ENCODE results near the gene EHMT1. TPM values are rescaled to one million over a fixed set of nuclear protein-coding genes. Genes with fewer than 3 reads are reported as not detected.

Gene EHMT1
- total RNA-seq, 1 donor from 2014 or later: 159 TPM

GRCh38 chr9:137837345-137838278 lies 218.8 kb downstream of the EHMT1 start:
- no peak for TF ChIP-seq CTCF (IDR thresholded peaks at IDR 0.05; ENCODE audit: unreplicated experiment)
- Mint-ChIP-seq H3K27ac (no peak overlapping the region), H3K9me3 (ENCODE audit: low read depth) (peaks cover 9% of the 10 kb centered on the region), H3K27me3 (no peaks in the 10 kb centered on the region), H3K4me1 (ENCODE audit: low read depth) (no peaks in the 10 kb centered on the region), H3K36me3 (ENCODE audit: insufficient read depth) (peaks cover 25% of the 10 kb centered on the region), H3K4me3 (ENCODE audit: low read depth) (no peak overlapping the region)
- DNase-seq (ENCODE audit: low spot score, unreplicated experiment): no peak

- TF ChIP-seq CTCF (IDR thresholded peaks at IDR 0.05; ENCODE audit: unreplicated experiment): no peak
Measured at GRCh38 chr9:137838576-137838975, 219.8 kb downstream of the EHMT1 start.

GRCh38 chr9:137843355-137843754 lies 224.6 kb downstream of the EHMT1 start:
- no peak for TF ChIP-seq CTCF (IDR thresholded peaks at IDR 0.05; ENCODE audit: unreplicated experiment)
- Mint-ChIP-seq H3K27me3 (no peaks in the 10 kb centered on the region), H3K4me1 (ENCODE audit: low read depth) (no peaks in the 10 kb centered on the region), H3K9me3 (ENCODE audit: low read depth) (peaks cover 9% of the 10 kb centered on the region), H3K36me3 (ENCODE audit: insufficient read depth) (peaks cover 17% of the 10 kb centered on the region), H3K27ac (no peak overlapping the region), H3K4me3 (ENCODE audit: low read depth) (no peak overlapping the region)
- DNase-seq (ENCODE audit: low spot score, unreplicated experiment): no peak

More at GRCh38 chr9:137838576-137838975, 219.8 kb downstream of the EHMT1 start:
- Mint-ChIP-seq H3K4me1 (ENCODE audit: low read depth) (no peaks in the 10 kb centered on the region), H3K27me3 (no peaks in the 10 kb centered on the region), H3K9me3 (ENCODE audit: low read depth) (peaks cover 9% of the 10 kb centered on the region), H3K4me3 (ENCODE audit: low read depth) (no peak overlapping the region), H3K36me3 (ENCODE audit: insufficient read depth) (peaks cover 24% of the 10 kb centered on the region), H3K27ac (no peak overlapping the region)
- DNase-seq (ENCODE audit: low spot score, unreplicated experiment): no peak

- no peaks in the 10 kb centered on the region for H3K27me3 Mint-ChIP-seq
- DNase-seq (ENCODE audit: low spot score, unreplicated experiment): no peak
- no peaks in the 10 kb centered on the region for H3K4me1 Mint-ChIP-seq (ENCODE audit: low read depth)
- H3K9me3 Mint-ChIP-seq (ENCODE audit: low read depth): peaks cover 21% of the 10 kb centered on the region
- peaks cover 2% of the 10 kb centered on the region for H3K36me3 Mint-ChIP-seq (ENCODE audit: insufficient read depth)
- H3K4me3 Mint-ChIP-seq (ENCODE audit: low read depth): no peak overlapping the region
- TF ChIP-seq CTCF (IDR thresholded peaks at IDR 0.05; ENCODE audit: unreplicated experiment): no peak
- no peak overlapping the region for H3K27ac Mint-ChIP-seq
Measured at GRCh38 chr9:137851516-137852267, 232.9 kb downstream of the EHMT1 start.

- no peaks in the 10 kb centered on the region for H3K4me1 Mint-ChIP-seq (ENCODE audit: low read depth)
- H3K4me3 Mint-ChIP-seq (ENCODE audit: low read depth): no peak overlapping the region
- H3K27ac Mint-ChIP-seq: no peak overlapping the region
- no peaks in the 10 kb centered on the region for H3K27me3 Mint-ChIP-seq
- no peak for TF ChIP-seq CTCF (IDR thresholded peaks at IDR 0.05; ENCODE audit: unreplicated experiment)
- peaks cover 2% of the 10 kb centered on the region for H3K36me3 Mint-ChIP-seq (ENCODE audit: insufficient read depth)
- H3K9me3 Mint-ChIP-seq (ENCODE audit: low read depth): peaks cover 21% of the 10 kb centered on the region
- DNase-seq (ENCODE audit: low spot score, unreplicated experiment): no peak
Measured at GRCh38 chr9:137853392-137853995, 234.7 kb downstream of the EHMT1 start.
